Measurements from ENCODE around the gene DYSF. TPM values are rescaled to one million over a fixed set of nuclear protein-coding genes. Genes with fewer than 3 reads are reported as not detected.

Gene DYSF
- total and polyA plus RNA-seq, 2 donors (not counting 3 experiments of a cell fraction or from before 2014, with no cell fraction given) = 50.9 to 152 TPM

GRCh38 chr2:71538241-71538640 lies 84.9 kb downstream of the DYSF start:
- CTCF ChIA-PET = interaction anchor here (1.5 kb wide), 1 partner anchor 8 kb away, joined by 3 read pairs; no protein-coding TSS in a partner anchor
- DNase-seq (ENCODE audit: low read depth, low spot score) (no peak), FAIRE-seq (no peak)
- H3K9me1 ChIP-seq (replicated peaks; ENCODE audit: control insufficient read depth, extremely low read depth, insufficient read depth, low read length) = no peaks in the 10 kb centered on the region
- no peak overlapping the region for H3K27ac ChIP-seq (ENCODE audit: insufficient read depth, low read depth, low read length)
- no peaks in the 10 kb centered on the region for H3K4me1 ChIP-seq (ENCODE audit: control insufficient read depth, extremely low read depth, insufficient read depth, low read length)
- no peaks in the 10 kb centered on the region for H3K9me3 ChIP-seq (replicated peaks; ENCODE audit: control insufficient read depth, insufficient read depth, low read length)
- no peaks in the 10 kb centered on the region for H4K20me1 ChIP-seq (replicated peaks; ENCODE audit: control insufficient read depth, extremely low read depth, insufficient read depth, low read length)
- no peak for TF ChIP-seq POLR2A (IDR thresholded peaks at IDR 0.05; ENCODE audit: low read depth, low read length)
- no peak for TF ChIP-seq EZH2 (IDR thresholded peaks at IDR 0.05; ENCODE audit: borderline replicate concordance, low read depth, low read length, severe bottlenecking)
- no peak for TF ChIP-seq MAX (IDR thresholded peaks at IDR 0.05; ENCODE audit: insufficient read depth, insufficient read length)
- TF ChIP-seq JUN (IDR thresholded peaks at IDR 0.05; ENCODE audit: borderline replicate concordance, insufficient read depth, insufficient read length, low read depth) = no peak
- no peak for TF ChIP-seq POLR2AphosphoS5 (IDR thresholded peaks at IDR 0.05; ENCODE audit: insufficient read depth, low read depth, low read length)
- no peak for TF ChIP-seq MYC (IDR thresholded peaks at IDR 0.05; ENCODE audit: low read depth, low read length)
- TF ChIP-seq FOS (IDR thresholded peaks at IDR 0.05; ENCODE audit: borderline replicate concordance, insufficient read depth, low read length) = no peak
- TF ChIP-seq, protein P1, sequence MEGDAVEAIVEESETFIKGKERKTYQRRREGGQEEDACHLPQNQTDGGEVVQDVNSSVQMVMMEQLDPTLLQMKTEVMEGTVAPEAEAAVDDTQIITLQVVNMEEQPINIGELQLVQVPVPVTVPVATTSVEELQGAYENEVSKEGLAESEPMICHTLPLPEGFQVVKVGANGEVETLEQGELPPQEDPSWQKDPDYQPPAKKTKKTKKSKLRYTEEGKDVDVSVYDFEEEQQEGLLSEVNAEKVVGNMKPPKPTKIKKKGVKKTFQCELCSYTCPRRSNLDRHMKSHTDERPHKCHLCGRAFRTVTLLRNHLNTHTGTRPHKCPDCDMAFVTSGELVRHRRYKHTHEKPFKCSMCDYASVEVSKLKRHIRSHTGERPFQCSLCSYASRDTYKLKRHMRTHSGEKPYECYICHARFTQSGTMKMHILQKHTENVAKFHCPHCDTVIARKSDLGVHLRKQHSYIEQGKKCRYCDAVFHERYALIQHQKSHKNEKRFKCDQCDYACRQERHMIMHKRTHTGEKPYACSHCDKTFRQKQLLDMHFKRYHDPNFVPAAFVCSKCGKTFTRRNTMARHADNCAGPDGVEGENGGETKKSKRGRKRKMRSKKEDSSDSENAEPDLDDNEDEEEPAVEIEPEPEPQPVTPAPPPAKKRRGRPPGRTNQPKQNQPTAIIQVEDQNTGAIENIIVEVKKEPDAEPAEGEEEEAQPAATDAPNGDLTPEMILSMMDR (IDR thresholded peaks at IDR 0.05; ENCODE audit: extremely low read depth in 1 of 2, insufficient read depth in 1 of 2, low read depth in 1 of 2, low read length in 2 of 2) = no peak
- no TSS peak for BruUV-seq (replicated peaks)
- POLR2A ChIA-PET = no interaction called here
- peaks cover 2 to 32% of the 10 kb centered on the region in 2 experiments for H3K36me3 ChIP-seq (ENCODE audit: control insufficient read depth in 2 of 2, extremely low read depth in 1 of 2, insufficient read depth in 2 of 2, low read length in 2 of 2)
- dilution Hi-C loops (cut with MboI; ENCODE audit: extremely low pct_ligation_motif_present, low sequenced_read_pairs) (no loop called here), intact Hi-C loops (cut with micrococcal nuclease) (no loop called here)
- no peak overlapping the region for H3K4me3 ChIP-seq (replicated peaks in 1 of 3; ENCODE audit: insufficient read depth in 1 of 3, low read depth in 1 of 3, low read length in 3 of 3)
- no peaks in the 10 kb centered on the region for H3K79me2 ChIP-seq (ENCODE audit: control insufficient read depth, insufficient read depth, low read length)
- H3K4me2 ChIP-seq (ENCODE audit: insufficient read depth, low read length) = no peak overlapping the region
- no peak overlapping the region for H3K9ac ChIP-seq (replicated peaks; ENCODE audit: extremely low read depth, insufficient read depth, low read length)
- H3K27me3 ChIP-seq (ENCODE audit: control insufficient read depth in 2 of 2, insufficient read depth in 2 of 2, low read length in 2 of 2) = no peaks in the 10 kb centered on the region
- H2AFZ ChIP-seq (ENCODE audit: low read depth, low read length) = no peak overlapping the region

All from endothelial cell of umbilical vein (primary cell).